ENCODE results near the gene PTAR1. TPM values are rescaled to one million over a fixed set of nuclear protein-coding genes. Genes with fewer than 3 reads are reported as not detected.

PTAR1 gene
- total RNA-seq, 1 donor from 2014 or later = 56.5 TPM

- Histone ChIP-seq H3K36me3 (no peaks in the 10 kb centered on the region), H3K4me1 (peaks cover 33% of the 10 kb centered on the region), H3K27me3 (no peaks in the 10 kb centered on the region), H3K27ac (no peak overlapping the region), H3K4me3 (no peak overlapping the region), H3K9me3 (no peaks in the 10 kb centered on the region)
- no peak for TF ChIP-seq POLR2AphosphoS5 (IDR thresholded peaks at IDR 0.05; ENCODE audit: insufficient read depth in 1 of 2, low read depth in 1 of 2)
- no peak for TF ChIP-seq POLR2A (IDR thresholded peaks at IDR 0.05)
- TF ChIP-seq, protein P1, sequence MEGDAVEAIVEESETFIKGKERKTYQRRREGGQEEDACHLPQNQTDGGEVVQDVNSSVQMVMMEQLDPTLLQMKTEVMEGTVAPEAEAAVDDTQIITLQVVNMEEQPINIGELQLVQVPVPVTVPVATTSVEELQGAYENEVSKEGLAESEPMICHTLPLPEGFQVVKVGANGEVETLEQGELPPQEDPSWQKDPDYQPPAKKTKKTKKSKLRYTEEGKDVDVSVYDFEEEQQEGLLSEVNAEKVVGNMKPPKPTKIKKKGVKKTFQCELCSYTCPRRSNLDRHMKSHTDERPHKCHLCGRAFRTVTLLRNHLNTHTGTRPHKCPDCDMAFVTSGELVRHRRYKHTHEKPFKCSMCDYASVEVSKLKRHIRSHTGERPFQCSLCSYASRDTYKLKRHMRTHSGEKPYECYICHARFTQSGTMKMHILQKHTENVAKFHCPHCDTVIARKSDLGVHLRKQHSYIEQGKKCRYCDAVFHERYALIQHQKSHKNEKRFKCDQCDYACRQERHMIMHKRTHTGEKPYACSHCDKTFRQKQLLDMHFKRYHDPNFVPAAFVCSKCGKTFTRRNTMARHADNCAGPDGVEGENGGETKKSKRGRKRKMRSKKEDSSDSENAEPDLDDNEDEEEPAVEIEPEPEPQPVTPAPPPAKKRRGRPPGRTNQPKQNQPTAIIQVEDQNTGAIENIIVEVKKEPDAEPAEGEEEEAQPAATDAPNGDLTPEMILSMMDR (IDR thresholded peaks at IDR 0.05) = no peak
- DNase-seq (ENCODE audit: extremely low spot score in 2 of 2) = no peak
- intact Hi-C loops (cut with DNase I) = no loop called here
Observed at GRCh38 chr9:69753830-69754229, 6.0 kb downstream of the PTAR1 start.

GRCh38 chr9:69750085-69750484, 9.7 kb downstream of the PTAR1 start:
- H3K36me3 ChIP-seq = no peaks in the 10 kb centered on the region
- no peak for DNase-seq (ENCODE audit: extremely low spot score in 2 of 2)
- intact Hi-C loops (cut with DNase I) = no loop called here
- H3K27ac ChIP-seq = no peak overlapping the region
- no peaks in the 10 kb centered on the region for H3K9me3 ChIP-seq
- no peak overlapping the region for H3K4me3 ChIP-seq
- TF ChIP-seq, protein P1 (IDR thresholded peaks at IDR 0.05) = no peak
- TF ChIP-seq POLR2A (IDR thresholded peaks at IDR 0.05) (no peak), POLR2AphosphoS5 (IDR thresholded peaks at IDR 0.05; ENCODE audit: insufficient read depth in 1 of 2, low read depth in 1 of 2) (no peak)
- no peaks in the 10 kb centered on the region for H3K4me1 ChIP-seq
- H3K27me3 ChIP-seq = no peaks in the 10 kb centered on the region

- Histone ChIP-seq H3K27ac (no peak overlapping the region), H3K4me1 (no peaks in the 10 kb centered on the region), H3K9me3 (no peaks in the 10 kb centered on the region), H3K36me3 (no peaks in the 10 kb centered on the region), H3K4me3 (no peak overlapping the region), H3K27me3 (no peaks in the 10 kb centered on the region)
- TF ChIP-seq, protein P1 (IDR thresholded peaks at IDR 0.05) = no peak
- TF ChIP-seq POLR2AphosphoS5 (IDR thresholded peaks at IDR 0.05; ENCODE audit: insufficient read depth in 1 of 2, low read depth in 1 of 2) (no peak), POLR2A (IDR thresholded peaks at IDR 0.05) (no peak)
- intact Hi-C loops (cut with DNase I) = no loop called here
- no peak for DNase-seq (ENCODE audit: extremely low spot score in 2 of 2)
Observed at GRCh38 chr9:69748304-69748703, 11.5 kb downstream of the PTAR1 start.

DNA sequence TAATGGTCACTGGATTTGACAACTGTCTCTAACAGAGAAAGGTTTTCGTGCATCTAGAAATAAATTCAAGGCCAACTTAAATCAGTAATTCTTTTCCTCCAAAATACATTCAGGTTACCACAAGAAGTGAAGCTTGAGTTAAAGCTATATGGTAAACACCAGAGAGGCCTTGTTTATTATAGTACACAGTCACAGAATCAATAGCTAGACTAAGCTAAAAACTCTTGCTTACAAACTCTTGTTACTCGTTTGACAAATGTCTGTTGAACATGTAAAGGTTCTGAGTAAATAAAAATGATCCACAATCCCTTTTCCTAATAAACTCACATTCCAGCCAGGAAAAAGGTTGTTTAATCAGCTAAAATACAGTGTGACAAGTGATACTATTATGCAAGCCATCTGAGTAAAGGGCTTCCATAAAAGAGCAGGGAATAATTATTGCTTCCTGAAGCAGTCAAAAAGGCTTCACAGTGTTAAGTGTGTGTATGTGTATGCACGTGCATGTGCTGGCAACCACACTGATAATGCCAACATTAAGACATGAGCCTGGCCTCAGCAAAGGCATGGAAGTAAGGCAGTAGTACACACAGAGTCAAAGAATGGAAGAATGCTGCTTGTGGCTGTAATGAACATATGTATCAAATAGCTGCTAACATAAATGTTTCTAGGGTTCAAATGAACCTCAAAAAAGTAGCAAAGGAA, 12.8 kb downstream of the PTAR1 start:
- no peaks in the 10 kb centered on the region for H3K36me3 ChIP-seq
- no peak for DNase-seq (ENCODE audit: extremely low spot score in 2 of 2)
- H3K9me3 ChIP-seq = no peaks in the 10 kb centered on the region
- TF ChIP-seq POLR2AphosphoS5 (IDR thresholded peaks at IDR 0.05; ENCODE audit: insufficient read depth in 1 of 2, low read depth in 1 of 2) = no peak
- TF ChIP-seq POLR2A (IDR thresholded peaks at IDR 0.05) = no peak
- TF ChIP-seq, protein P1 (IDR thresholded peaks at IDR 0.05) = no peak
- H3K4me3 ChIP-seq = no peak overlapping the region
- intact Hi-C loops (cut with DNase I) = no loop called here
- no peaks in the 10 kb centered on the region for H3K27me3 ChIP-seq
- no peaks in the 10 kb centered on the region for H3K4me1 ChIP-seq
- H3K27ac ChIP-seq = no peak overlapping the region

GRCh38 chr9:69745716-69746437, 13.9 kb downstream of the PTAR1 start:
- DNase-seq (ENCODE audit: extremely low spot score in 2 of 2) = no peak
- Histone ChIP-seq H3K9me3 (no peaks in the 10 kb centered on the region), H3K27ac (no peak overlapping the region), H3K4me1 (no peaks in the 10 kb centered on the region), H3K27me3 (no peaks in the 10 kb centered on the region), H3K36me3 (no peaks in the 10 kb centered on the region), H3K4me3 (no peak overlapping the region)
- intact Hi-C loops (cut with DNase I) = no loop called here
- TF ChIP-seq, protein P1 (IDR thresholded peaks at IDR 0.05) = no peak
- TF ChIP-seq POLR2A (IDR thresholded peaks at IDR 0.05) (no peak), POLR2AphosphoS5 (IDR thresholded peaks at IDR 0.05; ENCODE audit: insufficient read depth in 1 of 2, low read depth in 1 of 2) (no peak)

Data from vagina (tissue), 2 donors.